Spleen (tissue), 7 donors: ENCODE measurements around the gene CFB.
A peak's percentile ranks its signal among the peaks of the same experiment; 100 is the strongest.

Source experiments
- CTCF ChIP-seq, 11 experiments: fragments of 200-600 bp in 7 of 11; fragments of 450-650 bp in 4 of 11; sonication (generic) in 4 of 11; IDR thresholded peaks in 8 of 11; conservative IDR thresholded peaks in 3 of 11; 1 replicate in 7 of 11; 2 replicates in 4 of 11; pipeline versions ENCODE4 v1.4.0 to v1.8.0; 2016 to 2021; ENCODE audit warnings: antibody characterized with exemption in 11 of 11, inconsistent platforms in 4 of 11, mild to moderate bottlenecking in 1 of 11
- POLR2A ChIP-seq, 3 donors: fragments of 450-650 bp; IDR thresholded peaks; one replicate each; pipeline ENCODE4 v1.5.1; 2017; ENCODE audit warnings: antibody characterized with exemption in 3 of 3, mild to moderate bottlenecking in 1 of 3
- donor health status: DM: no; HTN: no; CAD: no; lungs with moderate emphysema.
- donor health status: DM: no; HTN: no; CAD: no.
- donor health status: DM: no; HTN: no; CAD: no.

GRCh38 chr6:31922942-31923341 lies 23.0 kb upstream of the CFB start:
- TF ChIP-seq POLR2A (IDR thresholded peaks at IDR 0.05): no peak
- peak in 1 of 11 experiments; percentile 13 for TF ChIP-seq CTCF (IDR thresholded peaks at IDR 0.05 in 8 of 11, conservative IDR thresholded peaks at IDR 0.05 in 3 of 11)
